ENCODE data around the gene UBE2I.

- no peak for TF ChIP-seq CTCF (IDR thresholded peaks at IDR 0.05)
- no peak for TF ChIP-seq POLR2A (IDR thresholded peaks at IDR 0.05)
Measured at GRCh38 chr16:1326946-1327618, 17.6 kb downstream of the UBE2I start.

All from Peyer's patch (tissue), 4 donors.